ENCODE results near the gene ATP8B1.

DNA sequence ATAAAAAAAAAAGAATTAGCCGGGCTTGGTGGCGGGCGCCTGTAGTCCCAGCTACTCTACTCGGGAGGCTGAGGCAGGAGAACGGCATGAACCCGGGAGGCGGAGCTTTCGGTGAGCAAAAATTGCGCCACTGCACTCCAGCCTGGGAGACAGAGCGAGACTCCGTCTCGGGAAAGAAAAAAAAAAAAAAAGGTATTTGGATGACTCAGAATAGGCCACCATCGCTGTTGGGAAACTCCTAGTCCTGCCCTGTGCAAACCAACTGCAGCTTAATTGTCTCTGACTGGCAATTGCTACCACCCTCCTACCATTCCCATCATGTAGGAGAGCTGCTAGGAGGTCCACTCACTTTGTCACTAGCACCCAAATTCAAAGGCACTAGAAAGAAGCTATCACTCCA is 43.5 kb downstream of the ATP8B1 start:
- no peak for TF ChIP-seq CTCF (IDR thresholded peaks at IDR 0.05; ENCODE audit: borderline replicate concordance, extremely low read depth, low read length, poor library complexity, severe bottlenecking)
- TF ChIP-seq EZH2 (IDR thresholded peaks at IDR 0.05; ENCODE audit: borderline replicate concordance, low read depth, low read length, severe bottlenecking), result no peak

Data from DND-41 (cell line).